Measurements from ENCODE around the gene DNAJC1. TPM values are rescaled to one million over a fixed set of nuclear protein-coding genes. Genes with fewer than 3 reads are reported as not detected.

DNAJC1 gene
- total and polyA plus RNA-seq, 7 donors = 9.9 to 135 (median 51.9) TPM

GRCh38 chr10:21919906-21920305 lies 83.6 kb downstream of the DNAJC1 start:
- TF ChIP-seq EP300 (IDR thresholded peaks at IDR 0.05) (no peak), CTCF (IDR thresholded peaks at IDR 0.05) (no peak), POLR2AphosphoS5 (IDR thresholded peaks at IDR 0.05) (no peak), POLR2A (IDR thresholded peaks at IDR 0.05) (no peak)
- intact Hi-C loops (cut with DNase I) = no loop called here
- H3K27me3 ChIP-seq = no peaks in the 10 kb centered on the region

DNA sequence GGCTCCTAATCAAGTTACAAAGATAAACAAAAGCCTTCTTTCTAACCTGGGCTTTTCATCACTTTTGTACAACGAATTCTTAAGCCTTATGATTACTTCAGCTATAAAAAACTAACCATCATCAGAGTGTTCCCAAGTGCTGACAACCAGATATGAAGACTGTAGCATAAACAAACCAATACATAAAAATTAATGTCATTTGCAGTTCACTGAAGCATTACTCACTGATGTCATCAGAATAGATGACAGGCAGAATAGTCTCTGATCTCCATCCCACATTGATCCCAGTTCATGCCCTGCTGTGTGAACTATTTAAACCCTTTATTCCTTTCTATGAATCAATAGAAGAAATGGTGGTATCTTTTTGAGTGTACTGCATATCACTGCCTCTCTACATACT lies 84.4 kb downstream of the DNAJC1 start:
- intact Hi-C loops (cut with DNase I) = no loop called here
- Histone ChIP-seq H3K36me3 (no peaks in the 10 kb centered on the region), H3K9me3 (no peaks in the 10 kb centered on the region), H3K4me1 (no peaks in the 10 kb centered on the region), H3K4me3 (no peak overlapping the region), H3K27ac (no peak overlapping the region), H3K27me3 (no peaks in the 10 kb centered on the region)
- DNase-seq = no peak
- WGBS, 2 donors = 70 to 71% methylated on average over 1 of the region's 1 CpG
- TF ChIP-seq CTCF (IDR thresholded peaks at IDR 0.05) (no peak), POLR2A (IDR thresholded peaks at IDR 0.05) (no peak), EP300 (IDR thresholded peaks at IDR 0.05) (no peak), POLR2AphosphoS5 (IDR thresholded peaks at IDR 0.05) (no peak)

More at GRCh38 chr10:21919906-21920305, 83.6 kb downstream of the DNAJC1 start:
- Histone ChIP-seq H3K4me3 (no peak overlapping the region), H3K4me1 (no peaks in the 10 kb centered on the region), H3K27ac (no peak overlapping the region), H3K36me3 (no peaks in the 10 kb centered on the region), H3K9me3 (no peaks in the 10 kb centered on the region)
- no peak for DNase-seq

DNA sequence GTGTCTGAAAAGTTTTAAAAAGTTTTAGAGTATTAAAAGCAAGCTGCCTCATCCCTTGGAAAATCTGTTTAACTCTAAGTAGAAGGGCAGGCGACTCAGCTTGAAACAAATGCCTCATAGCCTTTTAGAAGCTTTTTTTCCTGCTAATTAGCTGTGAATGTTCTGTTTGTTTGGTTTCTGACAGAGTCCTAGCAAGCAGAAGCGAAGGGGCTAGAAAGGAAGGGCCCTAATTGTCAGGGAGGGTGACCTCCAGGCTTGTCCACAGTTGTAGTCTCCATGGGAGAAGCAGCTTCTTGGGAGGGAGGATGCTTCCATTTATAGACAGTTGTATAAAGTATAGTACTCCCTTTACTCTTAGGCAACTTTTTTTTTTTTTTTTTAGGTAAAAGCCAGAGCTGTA lies 90.9 kb downstream of the DNAJC1 start:
- intact Hi-C loops (cut with DNase I) = no loop called here
- no peak for TF ChIP-seq EP300 (IDR thresholded peaks at IDR 0.05)
- no peak for TF ChIP-seq CTCF (IDR thresholded peaks at IDR 0.05)
- TF ChIP-seq POLR2A (IDR thresholded peaks at IDR 0.05) = no peak
- TF ChIP-seq POLR2AphosphoS5 (IDR thresholded peaks at IDR 0.05) = no peak
- no peak overlapping the region for H3K27ac ChIP-seq
- no peaks in the 10 kb centered on the region for H3K9me3 ChIP-seq
- no peak overlapping the region for H3K4me3 ChIP-seq
- no peaks in the 10 kb centered on the region for H3K4me1 ChIP-seq
- H3K36me3 ChIP-seq = peaks cover 0 to 14% (median 0%) of the 10 kb centered on the region in 4 donors
- no peak for DNase-seq
- no peaks in the 10 kb centered on the region for H3K27me3 ChIP-seq
- 89 to 98% methylated on average over 2 of the region's 2 CpGs for WGBS, 2 donors

DNA sequence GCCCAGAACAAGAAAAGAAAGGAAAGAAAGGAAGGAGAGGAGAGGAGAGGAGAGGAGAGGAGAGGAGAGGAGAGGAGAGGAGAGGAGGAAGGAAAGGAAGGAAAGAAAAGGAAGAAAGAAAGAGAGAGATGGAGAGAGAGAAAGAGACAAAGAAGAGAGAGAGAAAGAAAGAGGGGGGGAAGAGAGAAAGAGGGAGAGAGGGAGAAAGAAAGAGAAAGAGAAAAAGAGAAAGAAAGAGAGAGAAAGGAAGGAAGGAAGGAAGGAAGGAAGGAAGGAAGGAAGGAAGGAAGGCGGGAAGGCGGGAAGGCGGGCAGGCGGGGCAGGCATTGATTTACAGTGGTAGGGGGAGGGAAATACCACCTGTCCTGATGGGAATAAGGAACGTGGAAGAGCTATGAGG lies 92.7 kb downstream of the DNAJC1 start:
- H3K36me3 ChIP-seq = peaks cover 0 to 14% (median 0%) of the 10 kb centered on the region in 4 donors
- TF ChIP-seq EP300 (IDR thresholded peaks at IDR 0.05) = no peak
- no peak for TF ChIP-seq POLR2A (IDR thresholded peaks at IDR 0.05)
- TF ChIP-seq POLR2AphosphoS5 (IDR thresholded peaks at IDR 0.05) = no peak
- no peak for TF ChIP-seq CTCF (IDR thresholded peaks at IDR 0.05)
- WGBS, 2 donors = 86 to 87% methylated on average over 5 of the region's 5 CpGs

DNA sequence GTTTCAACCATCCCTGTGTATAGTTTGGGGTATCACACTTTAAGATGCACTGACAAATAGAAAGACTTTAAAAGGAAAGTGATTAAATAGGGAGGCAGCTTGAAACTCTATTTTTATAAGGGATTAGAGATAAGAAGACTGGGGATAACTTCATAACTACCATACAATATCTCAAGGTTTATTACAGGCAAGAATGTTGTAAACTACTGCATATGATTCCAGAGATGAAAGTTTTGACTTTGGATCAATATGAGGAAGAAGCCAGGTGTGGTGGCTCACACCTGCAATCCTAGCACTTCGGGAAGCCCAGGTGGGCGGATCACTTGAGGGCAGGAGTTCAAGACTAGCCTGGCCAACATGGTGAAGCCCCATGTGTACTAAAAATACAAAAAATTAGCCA lies 96.1 kb downstream of the DNAJC1 start:
- H3K9me3 ChIP-seq = no peaks in the 10 kb centered on the region
- no peak for DNase-seq
- H3K27ac ChIP-seq = no peak overlapping the region
- intact Hi-C loops (cut with DNase I) = no loop called here
- no peak overlapping the region for H3K4me3 ChIP-seq
- H3K36me3 ChIP-seq = peaks cover 0 to 30% (median 2%) of the 10 kb centered on the region in 4 donors
- H3K27me3 ChIP-seq = no peaks in the 10 kb centered on the region
- no peak for TF ChIP-seq POLR2AphosphoS5 (IDR thresholded peaks at IDR 0.05)
- TF ChIP-seq POLR2A (IDR thresholded peaks at IDR 0.05) = no peak
- TF ChIP-seq CTCF (IDR thresholded peaks at IDR 0.05) = no peak
- TF ChIP-seq EP300 (IDR thresholded peaks at IDR 0.05) = no peak
- 17 to 72% methylated on average over 2 of the region's 2 CpGs for WGBS, 2 donors
- no peaks in the 10 kb centered on the region for H3K4me1 ChIP-seq

More for the DNA sequence above, 92.7 kb downstream of the DNAJC1 start:
- intact Hi-C loops (cut with DNase I) = no loop called here
- Histone ChIP-seq H3K4me3 (no peak overlapping the region), H3K27me3 (no peaks in the 10 kb centered on the region), H3K27ac (no peak overlapping the region), H3K4me1 (no peaks in the 10 kb centered on the region), H3K9me3 (no peaks in the 10 kb centered on the region)
- DNase-seq = no peak

All from sigmoid colon (tissue), 7 donors.